ENCODE measurements around the gene GRIN3A.
A peak's percentile ranks its signal among the peaks of the same experiment; 100 is the strongest.

GRIN3A gene

GRCh38 chr9:101705135-101705661, 33.2 kb downstream of the GRIN3A start:
- peak; percentile 67 to 78 for ATAC-seq

- ATAC-seq, result no peak
These were observed 36.2 kb downstream of the GRIN3A start for GRCh38 chr9:101702257-101702656.

- no peak for ATAC-seq
These were observed 44.7 kb downstream of the GRIN3A start for GRCh38 chr9:101693546-101694336.

- ATAC-seq, result no peak
These were observed 46.8 kb downstream of the GRIN3A start for GRCh38 chr9:101691657-101692056.

GRCh38 chr9:101689039-101689438, 49.4 kb downstream of the GRIN3A start:
- ATAC-seq, result no peak

GRCh38 chr9:101684665-101685064, 53.8 kb downstream of the GRIN3A start:
- ATAC-seq, result no peak

GRCh38 chr9:101683236-101683635, 55.2 kb downstream of the GRIN3A start:
- no peak for ATAC-seq

GRCh38 chr9:101677861-101678260, 60.6 kb downstream of the GRIN3A start:
- ATAC-seq, result no peak

GRCh38 chr9:101675341-101675740, 63.1 kb downstream of the GRIN3A start:
- no peak for ATAC-seq

GRCh38 chr9:101674165-101674564, 64.3 kb downstream of the GRIN3A start:
- no peak for ATAC-seq

GRCh38 chr9:101673642-101674041, 64.8 kb downstream of the GRIN3A start:
- no peak for ATAC-seq

GRCh38 chr9:101671567-101671966, 66.9 kb downstream of the GRIN3A start:
- ATAC-seq, result no peak

GRCh38 chr9:101668421-101668820, 70.0 kb downstream of the GRIN3A start:
- no peak for ATAC-seq

- no peak for ATAC-seq
These were observed 74.0 kb downstream of the GRIN3A start for GRCh38 chr9:101664453-101664852.

GRCh38 chr9:101652601-101653175, 85.8 kb downstream of the GRIN3A start:
- ATAC-seq, result no peak

GRCh38 chr9:101650142-101650541, 88.3 kb downstream of the GRIN3A start:
- no peak for ATAC-seq

- ATAC-seq, result no peak
These were observed 90.0 kb downstream of the GRIN3A start for GRCh38 chr9:101648493-101648892.

- no peak for ATAC-seq
These were observed 98.4 kb downstream of the GRIN3A start for GRCh38 chr9:101639785-101640665.

- ATAC-seq, result no peak
These were observed 99.1 kb downstream of the GRIN3A start for GRCh38 chr9:101639311-101639710.

GRCh38 chr9:101636247-101636646, 102.2 kb downstream of the GRIN3A start:
- ATAC-seq, result no peak

- no peak for ATAC-seq
These were observed 103.0 kb downstream of the GRIN3A start for GRCh38 chr9:101635473-101635872.

GRCh38 chr9:101634741-101635409, 103.6 kb downstream of the GRIN3A start:
- no peak for ATAC-seq

- no peak for ATAC-seq
These were observed 105.8 kb downstream of the GRIN3A start for GRCh38 chr9:101632611-101633010.

Measured in activated CD4-positive, CD25-positive, alpha-beta regulatory T cell treated with anti-CD3 and anti-CD28 coated beads, Interleukin-2, amount 50 U/mL, for 24 hours (primary cell).